GM18508 (cell line): ENCODE results near the gene EHD1.

ENCODE experiments used
- ATAC-seq: cut with Tn5 transposase; IDR thresholded peaks from one replicate; pipeline ENCODE4 v1.9.1; 2021; ENCODE audit warnings: moderate number of reproducible peaks; ENCODE audit not compliant: insufficient read depth, unreplicated experiment

Gene EHD1

DNA sequence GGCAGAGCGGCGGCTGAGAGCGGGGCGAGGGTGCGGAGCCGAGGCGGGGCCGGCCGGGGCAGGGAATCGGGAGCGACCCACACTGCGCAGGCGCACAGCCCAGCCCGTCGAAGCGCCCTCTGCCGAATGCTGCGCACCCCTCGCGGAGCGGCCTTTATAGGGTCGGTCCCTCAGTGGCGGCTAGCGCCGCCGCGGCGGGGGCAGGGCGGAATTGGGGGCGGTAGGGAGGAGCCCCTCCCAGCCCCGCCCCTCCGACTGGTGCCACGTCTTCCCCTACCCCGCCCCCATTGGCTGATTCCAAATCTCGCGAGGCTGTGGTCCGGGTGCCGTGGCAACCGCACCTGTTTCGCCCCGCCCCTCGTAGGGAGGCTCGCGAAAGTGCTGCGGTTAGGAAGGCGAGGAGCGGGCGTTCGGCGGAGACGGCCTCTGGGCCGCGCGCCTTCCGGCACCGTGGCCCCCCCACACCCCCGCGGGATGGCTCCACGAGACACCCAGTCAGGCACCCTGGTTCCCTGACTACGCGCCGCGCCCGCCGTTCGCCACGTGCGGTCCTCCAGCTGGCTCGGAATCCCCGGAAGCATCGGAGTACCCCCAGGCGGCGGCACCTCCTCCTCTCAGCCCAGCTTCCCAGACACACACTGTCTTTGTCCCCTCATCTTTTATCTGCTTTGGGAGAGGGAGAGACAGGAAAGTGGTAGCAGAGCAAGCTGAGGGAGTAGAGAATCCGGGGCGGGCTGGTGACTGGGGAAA is at the start of gene EHD1:
Gene EHD1 (minus strand): TSS at position 128 of the 750 bp plus-strand sequence. CDS start 157 bp downstream, outside the sequence.
- ATAC-seq, result peak; percentile 41

- ATAC-seq, result no peak
These were observed 48.3 kb upstream of the EHD1 start for GRCh38 chr11:64926689-64927088.

GRCh38 chr11:64925536-64926436 is 47.4 kb upstream of the EHD1 start:
- ATAC-seq, result no peak

- no peak for ATAC-seq
These were observed 46.5 kb upstream of the EHD1 start for GRCh38 chr11:64924910-64925284.

DNA sequence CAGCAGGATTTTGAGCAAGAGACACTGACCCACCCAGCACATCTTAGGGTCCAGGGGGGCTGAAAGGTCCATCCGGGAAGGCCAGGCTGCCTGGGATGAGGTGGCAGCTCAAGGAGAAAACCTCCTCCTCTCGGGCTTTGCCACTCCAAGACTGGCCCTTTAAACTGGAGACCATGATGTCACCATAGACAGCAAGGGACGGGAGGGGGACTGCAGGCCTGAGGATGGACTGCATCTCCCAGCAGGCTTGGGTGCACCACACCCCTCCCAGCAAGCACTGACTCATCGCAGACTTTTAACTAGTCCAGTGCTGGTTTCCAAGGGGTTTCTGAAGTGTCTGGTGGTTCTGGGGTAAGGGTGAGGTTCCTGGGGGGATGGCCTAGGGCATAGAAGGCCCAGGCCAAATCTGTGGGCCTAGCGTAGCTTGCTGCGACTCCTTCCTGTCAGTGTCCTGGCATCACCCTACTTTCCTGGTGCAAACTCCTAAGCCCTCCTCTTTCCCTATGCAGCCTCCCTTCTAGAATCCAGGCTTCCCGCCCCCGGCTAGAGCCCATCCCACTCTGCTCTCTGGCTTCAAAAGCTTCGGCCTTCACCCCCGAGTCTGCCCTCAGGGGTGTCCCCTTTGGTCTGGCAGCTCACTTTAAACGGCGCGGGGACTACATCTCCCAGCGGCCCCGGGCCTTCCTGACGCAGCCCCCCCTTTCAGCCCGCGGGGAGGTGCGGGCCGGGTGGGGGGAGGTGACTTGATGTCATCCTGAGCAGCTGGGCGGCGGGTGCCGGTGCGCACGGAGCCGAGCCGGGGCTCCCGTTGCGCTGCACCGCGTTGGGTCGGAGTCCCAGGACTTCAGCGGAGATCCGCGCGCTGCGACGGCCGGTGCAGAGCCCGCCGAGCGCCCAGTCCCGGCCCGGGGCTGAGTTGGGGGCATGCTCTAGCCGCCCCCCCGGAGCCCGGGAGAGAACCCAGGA is 45.8 kb upstream of the EHD1 start, which contains the start of gene PPP2R5B:
Gene PPP2R5B (plus strand): TSS at position 746 of the 966 bp plus-strand sequence. CDS start 1,046 bp downstream, outside the sequence.
- ATAC-seq, result peak; percentile 46

- no peak for ATAC-seq
These were observed 44.8 kb upstream of the EHD1 start for GRCh38 chr11:64923151-64923661.

- no peak for ATAC-seq
These were observed 43.0 kb upstream of the EHD1 start for GRCh38 chr11:64921384-64921783.

GRCh38 chr11:64920124-64920523 is 41.7 kb upstream of the EHD1 start:
- no peak for ATAC-seq

DNA sequence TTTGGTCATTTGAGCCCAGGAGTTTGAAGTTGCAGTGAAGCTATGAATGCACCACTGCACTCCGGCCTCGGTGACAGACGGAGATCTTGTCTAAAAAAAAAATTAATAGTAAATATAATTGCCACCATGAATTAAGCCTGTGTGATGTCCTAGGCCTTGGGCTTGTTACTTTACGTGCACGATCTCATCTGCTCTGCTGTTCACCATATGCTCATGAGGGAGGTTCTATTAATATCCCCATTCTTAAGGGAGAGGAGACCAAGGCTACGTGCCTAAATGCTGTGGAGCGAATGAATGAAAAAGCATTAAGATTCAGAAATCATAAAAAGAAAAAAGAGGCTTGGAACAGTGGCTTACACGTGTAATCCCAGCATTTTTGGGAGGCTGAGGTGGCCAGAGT is 41.2 kb upstream of the EHD1 start:
- ATAC-seq, result no peak

GRCh38 chr11:64918017-64918416 is 39.6 kb upstream of the EHD1 start:
- ATAC-seq, result no peak

GRCh38 chr11:64917663-64917995 is 39.2 kb upstream of the EHD1 start:
- no peak for ATAC-seq

- peak; percentile 81 for ATAC-seq
These were observed 38.6 kb upstream of the EHD1 start, which contains the start of gene ATG2A for GRCh38 chr11:64916775-64917662. Gene ATG2A (minus strand): TSS chr11:64917209. CDS start chr11:64917135, 74 bp downstream.

- no peak for ATAC-seq
These were observed 37.8 kb upstream of the EHD1 start for GRCh38 chr11:64916040-64916774.

DNA sequence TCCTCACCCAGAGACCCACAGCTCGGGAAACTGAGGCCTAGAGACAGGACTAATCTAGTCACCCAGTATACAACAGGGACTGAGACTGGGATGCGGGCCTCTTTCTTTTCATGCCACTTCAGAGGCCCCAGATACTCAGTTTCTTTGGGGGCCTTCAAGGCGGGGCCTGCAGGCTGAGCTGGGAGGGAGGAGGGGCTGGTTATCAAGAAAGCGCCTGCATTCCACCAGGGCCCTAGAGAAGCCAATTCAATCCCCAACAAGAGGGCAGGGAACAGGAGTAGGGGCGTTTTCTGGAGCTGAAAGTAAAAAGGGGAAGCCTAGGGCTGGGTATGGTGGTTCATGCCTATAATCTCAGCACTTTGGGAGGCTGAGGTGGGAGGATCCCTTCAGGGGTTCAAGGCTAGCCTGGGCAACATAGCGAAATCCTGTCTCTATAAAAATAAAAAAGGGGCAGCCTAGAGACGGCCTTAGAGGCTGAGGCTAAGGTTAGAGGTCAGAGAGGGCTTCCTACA is 37.0 kb upstream of the EHD1 start:
- no peak for ATAC-seq

DNA sequence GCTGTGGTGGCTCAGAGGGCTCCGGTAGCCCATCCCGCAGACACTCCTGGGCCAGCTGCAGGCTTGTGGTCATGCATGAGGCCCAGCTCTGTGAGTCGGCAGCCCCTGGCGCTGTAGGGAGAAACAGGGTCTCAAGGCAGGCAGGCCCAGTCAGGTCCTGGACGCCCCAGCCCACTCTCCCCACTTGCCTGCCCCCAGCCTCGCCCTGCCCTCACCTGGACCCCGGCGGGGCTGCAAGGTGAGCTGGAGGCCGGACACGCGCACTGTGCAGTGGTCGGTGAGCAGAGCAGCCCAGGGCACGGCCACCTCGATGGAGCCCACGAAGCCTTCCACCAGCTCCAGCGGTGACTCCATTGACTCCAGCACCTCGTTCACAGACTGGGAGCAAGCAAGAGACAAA is 35.7 kb upstream of the EHD1 start:
- no peak for ATAC-seq

- no peak for ATAC-seq
These were observed 34.8 kb upstream of the EHD1 start for GRCh38 chr11:64913171-64913727.

DNA sequence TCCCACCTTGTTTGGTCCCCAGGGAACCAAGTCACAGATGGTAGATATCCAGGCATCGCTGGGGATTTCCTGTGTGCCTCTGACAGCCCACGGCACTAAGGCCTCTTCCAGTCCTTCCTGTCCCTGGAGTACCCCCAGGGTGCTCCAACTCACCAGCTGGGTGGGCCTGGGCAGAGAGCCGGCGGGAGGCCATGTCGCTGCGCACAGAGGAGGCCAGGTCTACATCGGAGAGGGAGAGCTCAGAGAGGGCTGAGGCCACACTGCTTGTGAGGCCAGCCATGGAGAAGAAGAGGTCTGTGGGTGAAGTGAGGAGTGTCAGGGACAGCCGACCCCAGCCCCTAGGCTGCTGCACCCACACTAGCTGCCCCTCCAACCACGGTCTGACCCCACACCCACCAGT is 33.3 kb upstream of the EHD1 start:
- ATAC-seq, result no peak

DNA sequence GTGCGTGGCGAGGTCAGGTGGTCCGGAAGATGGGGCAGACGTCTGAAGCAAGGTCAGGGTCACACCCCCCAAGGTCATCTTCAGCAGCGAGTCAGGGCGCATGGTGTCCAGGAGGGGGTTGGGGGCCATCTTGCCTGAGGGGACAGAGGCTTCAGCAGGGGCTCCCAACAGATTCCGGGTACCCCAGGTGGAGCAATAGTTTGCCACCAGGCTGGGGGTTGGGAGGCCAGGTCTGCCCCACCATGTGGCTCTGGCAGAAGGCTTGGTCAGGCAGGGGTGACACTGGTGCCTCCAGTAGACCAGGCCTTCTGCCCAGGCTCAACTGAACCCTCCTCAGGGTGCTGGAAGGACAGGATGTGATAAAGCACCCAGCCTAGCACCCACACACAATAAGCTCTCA is 32.7 kb upstream of the EHD1 start:
- ATAC-seq, result no peak
